Stimulated activated CD4-positive, alpha-beta T cell treated with anti-CD3 and anti-CD28 coated beads, Interleukin-4, amount 100 ng/mL, for 4 hours (primary cell): ENCODE data around the gene GOLGA8K.
"Not testable (repeated sequence)": the region's sequence is repeated elsewhere in the genome, so short reads cannot be mapped to it uniquely, and the experiment has no call there.

Experiments used
- DNase-seq, 2 experiments: peaks; one replicate each; pipeline ENCODE4 v3.0.0-alpha.2; 2020

The GOLGA8K gene

GRCh38 chr15:32350563-32351220 is 52.4 kb downstream of the GOLGA8K start:
- not testable (repeated sequence) for DNase-seq

GRCh38 chr15:32347037-32347436 is 56.1 kb downstream of the GOLGA8K start:
- not testable (repeated sequence) for DNase-seq

GRCh38 chr15:32345978-32346547 is 57.0 kb downstream of the GOLGA8K start:
- not testable (repeated sequence) for DNase-seq

GRCh38 chr15:32343921-32344320 is 59.2 kb downstream of the GOLGA8K start:
- DNase-seq = not testable (repeated sequence)
